CD4-positive, alpha-beta memory T cell (primary cell): ENCODE data around the gene MOXD1. TPM values are rescaled to one million over a fixed set of nuclear protein-coding genes. Genes with fewer than 3 reads are reported as not detected.
A peak's percentile ranks its signal among the peaks of the same experiment; 100 is the strongest.
"Not testable (repeated sequence)": the region's sequence is repeated elsewhere in the genome, so short reads cannot be mapped to it uniquely, and the experiment has no call there.

Source experiments
- CTCF ChIA-PET: fragments of 350-600 bp; sonication (Branson Sonifier 250); formaldehyde crosslinking; loops from one replicate; lab custom pipeline; 2021; ENCODE audit warnings: inconsistent platforms; ENCODE audit not compliant: partially characterized antibody; lab: Charles Lee
- POLR2A ChIA-PET: fragments of 350-600 bp; sonication (Branson Sonifier 250); formaldehyde crosslinking; loops from one replicate; lab custom pipeline; 2021; ENCODE audit not compliant: partially characterized antibody; lab: Charles Lee
- DNase-seq, 5 donors: peaks; one replicate each; pipeline versions ENCODE4 v3.0.0 to v3.0.0-alpha.2; 2020 to 2022; ENCODE audit warnings: mixed read lengths in 1 of 5
- H3K27ac ChIP-seq: one replicate; pipeline ENCODE4 v1.7.0; 2013; ENCODE audit warnings: low read depth, low read length
- H3K27me3 ChIP-seq: 2 replicates; pipeline ENCODE4 v1.7.0; 2013; ENCODE audit warnings: mild to moderate bottlenecking, low read length, moderate library complexity; ENCODE audit not compliant: insufficient read depth
- H3K36me3 ChIP-seq: 2 replicates; pipeline ENCODE4 v1.7.0; 2013; ENCODE audit warnings: mild to moderate bottlenecking, low read length, moderate library complexity; ENCODE audit not compliant: insufficient read depth
- H3K4me1 ChIP-seq: 2 replicates; pipeline ENCODE4 v1.7.0; 2013; ENCODE audit warnings: mild to moderate bottlenecking, low read length, moderate library complexity; ENCODE audit not compliant: insufficient read depth
- H3K4me3 ChIP-seq, 2 donors: one replicate each; pipeline ENCODE4 v1.7.0; 2013; ENCODE audit warnings: low read length in 2 of 2, mild to moderate bottlenecking in 1 of 2
- H3K9me3 ChIP-seq, 2 donors: one replicate each; pipeline ENCODE4 v1.7.0; 2013; ENCODE audit warnings: low read length in 2 of 2, control low read depth in 1 of 2; ENCODE audit not compliant: control insufficient read depth in 1 of 2
- H3K27ac Mint-ChIP-seq, 7 donors: one replicate each; pipeline ENCODE4 v1.8.0; 2020 to 2021; ENCODE audit warnings: mixed read lengths in 7 of 7, mild to moderate bottlenecking in 6 of 7, inconsistent platforms in 3 of 7, moderate library complexity in 3 of 7
- H3K27me3 Mint-ChIP-seq, 2 donors: one replicate each; pipeline ENCODE4 v1.8.0; 2020 to 2021; ENCODE audit warnings: mixed read lengths in 2 of 2
- H3K36me3 Mint-ChIP-seq, 2 donors: one replicate each; pipeline ENCODE4 v1.8.0; 2020 to 2021; ENCODE audit warnings: mixed read lengths in 2 of 2, inconsistent platforms in 1 of 2, mild to moderate bottlenecking in 1 of 2
- H3K4me1 Mint-ChIP-seq, 4 donors: one replicate each; pipeline ENCODE4 v1.8.0; 2020 to 2021; ENCODE audit warnings: mixed read lengths in 4 of 4, mild to moderate bottlenecking in 1 of 4
- H3K4me3 Mint-ChIP-seq, 8 donors: one replicate each; pipeline ENCODE4 v1.8.0; 2020 to 2021; ENCODE audit warnings: mixed read lengths in 8 of 8, mild to moderate bottlenecking in 7 of 8, moderate library complexity in 6 of 8, inconsistent platforms in 3 of 8
- H3K9me3 Mint-ChIP-seq, 8 donors: one replicate each; pipeline ENCODE4 v1.8.0; 2020 to 2021; ENCODE audit warnings: mixed read lengths in 8 of 8, mild to moderate bottlenecking in 5 of 8, inconsistent platforms in 3 of 8, moderate library complexity in 1 of 8
- intact Hi-C: fragments of 100-400 bp; cut with micrococcal nuclease; formaldehyde crosslinking; loops from one replicate; pipeline ENCODE4 v1.15.1; 2023
- polyA plus RNA-seq, 2 donors: library from polyadenylated mRNA; unstranded; fragments of 300-500 nt; fragmentation: Illumina TruSeq; gene quantifications; one replicate each; pipeline ENCODE4 v1.2.3, GENCODE V29; 2021
- total RNA-seq, 2 experiments: library from RNA; stranded (reverse); gene quantifications; one replicate each; pipeline ENCODE4 v1.2.3, GENCODE V29; 2021

MOXD1 gene
- total and polyA plus RNA-seq, 4 experiments from 2014 or later = not detected

DNA sequence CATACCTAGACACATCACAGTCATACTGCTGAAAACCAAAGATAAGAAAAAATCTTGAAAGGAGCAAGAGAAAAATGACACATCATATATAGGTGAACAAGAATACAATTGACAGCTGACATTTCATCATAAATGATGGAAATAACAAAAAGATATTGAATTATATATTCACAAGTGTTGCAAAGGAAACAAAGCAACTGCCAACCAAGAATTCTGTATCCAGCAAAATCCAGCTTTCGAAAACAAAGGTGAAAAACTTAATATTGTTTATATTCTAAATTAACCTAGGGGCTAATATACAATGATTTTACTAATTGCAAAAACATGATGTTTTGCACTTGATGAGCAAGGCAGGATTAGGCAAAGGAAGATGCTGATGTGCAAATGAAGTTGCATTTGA lies 84.3 kb downstream of the MOXD1 start:
- Mint-ChIP-seq H3K4me1 (no peaks in the 10 kb centered on the region), H3K4me3 (no peak overlapping the region), H3K27ac (no peak overlapping the region), H3K27me3 (peaks cover under 1 to 9% of the 10 kb centered on the region in 2 donors), H3K9me3 (peaks cover 3 to 29% (median 15%) of the 10 kb centered on the region in 8 donors), H3K36me3 (no peaks in the 10 kb centered on the region)
- intact Hi-C loops = no loop called here
- Histone ChIP-seq H3K4me1 (no peaks in the 10 kb centered on the region), H3K27me3 (no peaks in the 10 kb centered on the region), H3K36me3 (no peaks in the 10 kb centered on the region), H3K27ac (no peak overlapping the region), H3K9me3 (no peaks in the 10 kb centered on the region), H3K4me3 (no peak overlapping the region)
- ChIA-PET POLR2A (no interaction called here), CTCF (interaction anchor here (0.9 to 1.4 kb wide), 2 partner anchors 37 kb away, joined by 4 to 7 read pairs; no protein-coding TSS in a partner anchor)
- DNase-seq = no peak

DNA sequence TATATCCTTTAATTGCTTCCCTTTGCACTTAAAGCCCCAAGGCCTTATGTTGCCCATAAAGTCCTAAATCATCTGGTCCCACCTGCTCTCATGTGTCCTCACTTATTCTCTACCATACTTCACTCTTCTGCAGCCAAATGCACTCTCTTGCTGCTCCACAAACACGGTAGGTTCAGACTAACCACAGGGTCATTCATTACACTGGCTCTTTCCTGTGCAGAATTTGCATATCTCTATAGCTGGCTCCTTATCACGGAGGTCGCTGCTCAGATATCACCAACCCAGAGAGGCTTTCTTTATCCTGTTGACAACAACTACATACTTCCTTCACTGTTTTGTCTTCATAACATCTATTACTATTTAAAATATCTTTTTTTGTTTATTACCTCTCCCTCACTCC lies 86.8 kb downstream of the MOXD1 start:
- Mint-ChIP-seq H3K4me3 (no peak overlapping the region), H3K27ac (no peak overlapping the region), H3K4me1 (no peaks in the 10 kb centered on the region), H3K9me3 (peaks cover 3 to 29% (median 16%) of the 10 kb centered on the region in 8 donors), H3K36me3 (no peaks in the 10 kb centered on the region), H3K27me3 (peaks cover 4 to 10% of the 10 kb centered on the region in 2 donors)
- Histone ChIP-seq H3K27ac (no peak overlapping the region), H3K36me3 (no peaks in the 10 kb centered on the region), H3K4me3 (no peak overlapping the region), H3K9me3 (no peaks in the 10 kb centered on the region), H3K4me1 (no peaks in the 10 kb centered on the region), H3K27me3 (no peaks in the 10 kb centered on the region)
- CTCF ChIA-PET = no interaction called here
- POLR2A ChIA-PET = no interaction called here
- no peak for DNase-seq
- intact Hi-C loops = no loop called here

DNA sequence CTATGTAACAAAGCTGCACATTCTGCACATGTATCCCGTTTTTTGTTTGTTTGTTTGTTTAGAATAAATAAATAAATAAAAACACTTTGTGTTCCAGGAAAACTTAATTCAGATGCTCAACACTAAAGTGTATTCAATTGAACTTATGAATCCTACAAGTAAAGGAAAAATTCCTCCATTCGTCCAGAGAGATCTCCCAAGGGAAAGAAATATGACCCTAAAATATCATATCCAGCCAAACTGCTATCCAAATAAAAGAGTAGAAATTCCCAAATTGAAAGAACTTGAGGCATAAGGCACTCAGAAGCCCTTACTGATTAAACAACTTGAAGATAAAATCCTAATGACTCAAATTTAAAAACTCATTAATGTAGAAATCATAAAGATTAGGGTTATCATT lies 90.4 kb downstream of the MOXD1 start:
- no peak overlapping the region for H3K4me3 ChIP-seq
- Mint-ChIP-seq H3K27me3 (peaks cover 7 to 10% of the 10 kb centered on the region in 2 donors), H3K27ac (no peak overlapping the region), H3K4me3 (no peak overlapping the region), H3K36me3 (no peaks in the 10 kb centered on the region), H3K9me3 (peaks cover 8 to 36% (median 18%) of the 10 kb centered on the region in 8 donors), H3K4me1 (no peaks in the 10 kb centered on the region)
- intact Hi-C loops = no loop called here
- ChIA-PET CTCF (no interaction called here), POLR2A (no interaction called here)
- H3K4me1 ChIP-seq = no peaks in the 10 kb centered on the region
- DNase-seq = no peak
- H3K27me3 ChIP-seq = no peaks in the 10 kb centered on the region
- H3K27ac ChIP-seq = no peak overlapping the region
- no peaks in the 10 kb centered on the region for H3K36me3 ChIP-seq
- H3K9me3 ChIP-seq = no peaks in the 10 kb centered on the region

DNA sequence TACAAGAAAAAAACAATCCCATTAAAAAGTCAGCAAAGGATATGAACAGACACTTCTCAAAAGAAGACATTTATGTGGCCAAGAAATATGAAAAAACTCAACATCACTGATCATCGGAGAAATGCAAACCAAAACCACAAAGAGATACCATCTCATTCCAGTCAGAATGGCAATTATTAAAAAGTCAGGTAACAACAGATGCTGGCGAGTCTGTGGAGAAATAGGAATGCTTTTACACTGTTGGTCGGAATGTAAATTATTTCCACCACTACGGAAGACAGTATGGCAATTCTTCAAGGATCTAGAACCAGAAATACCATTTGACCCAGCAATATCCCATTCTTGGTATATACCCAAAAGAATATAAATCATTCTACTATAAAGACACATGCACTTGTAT lies 91.1 kb downstream of the MOXD1 start:
- H3K4me3 ChIP-seq, H3K9me3 ChIP-seq, H3K36me3 Mint-ChIP-seq, H3K27ac Mint-ChIP-seq, H3K4me1 ChIP-seq, H3K27ac ChIP-seq, CTCF ChIA-PET, H3K36me3 ChIP-seq, H3K4me3 Mint-ChIP-seq, intact Hi-C loops, H3K4me1 Mint-ChIP-seq, POLR2A ChIA-PET, DNase-seq, H3K27me3 ChIP-seq: not testable (repeated sequence)
- H3K9me3 Mint-ChIP-seq = peaks cover 7 to 32% (median 15%) of the 10 kb centered on the region in 8 donors
- peaks cover 7 to 12% of the 10 kb centered on the region in 2 donors for H3K27me3 Mint-ChIP-seq

DNA sequence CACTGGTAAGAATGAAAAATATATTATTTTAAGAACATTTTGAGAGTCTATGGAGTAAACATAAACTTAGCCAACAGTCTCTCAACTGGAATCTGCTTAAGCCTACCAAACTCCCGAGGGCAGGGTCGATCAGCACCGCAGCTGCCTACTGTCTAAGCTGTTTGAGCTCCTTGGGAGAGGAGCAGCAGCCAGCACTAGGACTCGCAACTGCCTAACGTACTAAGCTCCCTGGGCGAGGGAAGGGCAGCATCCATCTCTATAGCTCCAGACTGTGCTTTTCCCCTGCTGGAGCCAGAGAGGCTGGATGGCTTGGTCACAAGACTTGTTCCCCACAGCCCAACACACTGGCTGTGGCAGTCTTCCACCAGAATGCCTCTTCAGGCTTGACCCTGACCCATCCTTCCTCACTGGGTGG lies 96.4 kb downstream of the MOXD1 start:
- DNase-seq = no peak
- CTCF ChIA-PET = no interaction called here
- H3K36me3 ChIP-seq = no peaks in the 10 kb centered on the region

DNA sequence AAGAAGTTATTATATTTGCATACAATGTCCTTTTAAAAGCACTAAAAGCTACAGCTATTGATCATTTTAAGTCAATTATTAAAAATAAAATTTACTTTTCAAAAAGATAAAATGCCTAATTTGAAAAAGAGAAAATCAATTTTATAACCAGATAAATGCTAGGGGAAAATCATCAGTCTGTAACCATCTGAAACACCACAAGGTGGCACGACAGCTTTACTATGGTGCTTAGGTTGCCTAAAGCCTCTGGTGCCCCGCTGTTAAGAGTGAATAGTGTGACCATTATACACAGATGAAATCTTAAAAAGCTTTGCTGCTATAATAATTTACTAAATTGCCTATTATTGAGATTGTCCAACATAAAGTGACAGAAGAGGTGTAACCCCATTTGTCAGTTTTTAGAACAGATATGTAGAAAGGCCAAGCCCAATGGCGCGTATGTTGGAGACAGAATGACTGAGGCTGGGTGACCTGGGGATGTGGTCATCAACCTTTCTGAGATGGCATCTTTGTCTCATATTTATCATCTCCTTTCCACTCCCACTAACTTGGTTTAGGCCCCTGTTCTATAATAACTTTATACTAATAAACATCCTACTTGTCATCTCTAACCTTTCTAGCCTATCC lies 100.8 kb downstream of the MOXD1 start:
- Mint-ChIP-seq H3K27me3 (peaks cover 17 to 19% of the 10 kb centered on the region in 2 donors), H3K4me1 (no peaks in the 10 kb centered on the region), H3K4me3 (no peak overlapping the region), H3K36me3 (no peaks in the 10 kb centered on the region), H3K9me3 (peaks cover 0 to under 1% (median 0%) of the 10 kb centered on the region in 8 donors), H3K27ac (no peak overlapping the region)
- intact Hi-C loops = loop anchor here (1.0 kb wide), 1 partner anchor 184 kb away; no protein-coding TSS in a partner anchor
- Histone ChIP-seq H3K9me3 (no peaks in the 10 kb centered on the region), H3K27me3 (no peaks in the 10 kb centered on the region), H3K4me1 (no peaks in the 10 kb centered on the region), H3K36me3 (no peaks in the 10 kb centered on the region), H3K27ac (no peak overlapping the region), H3K4me3 (no peak overlapping the region)
- ChIA-PET POLR2A (no interaction called here), CTCF (interaction anchor here (2.0 to 2.9 kb wide), 2 partner anchors 21 to 184 kb away, joined by 12 to 26 read pairs; no protein-coding TSS in a partner anchor)
- peak in 1 of 5 donors; percentile 5 for DNase-seq

More for the DNA sequence above, 96.4 kb downstream of the MOXD1 start:
- intact Hi-C loops = no loop called here
- no peaks in the 10 kb centered on the region for H3K36me3 Mint-ChIP-seq
- Histone ChIP-seq H3K9me3 (no peaks in the 10 kb centered on the region), H3K4me1 (no peaks in the 10 kb centered on the region), H3K27ac (no peak overlapping the region), H3K27me3 (no peaks in the 10 kb centered on the region), H3K4me3 (no peak overlapping the region)
- H3K27ac Mint-ChIP-seq = no peak overlapping the region
- POLR2A ChIA-PET = no interaction called here
- H3K27me3 Mint-ChIP-seq = peaks cover 10 to 15% of the 10 kb centered on the region in 2 donors
- H3K4me1 Mint-ChIP-seq = no peaks in the 10 kb centered on the region
- H3K9me3 Mint-ChIP-seq = peaks cover 4 to 24% (median 14%) of the 10 kb centered on the region in 8 donors
- H3K4me3 Mint-ChIP-seq = no peak overlapping the region

GRCh38 chr6:132298344-132298949 lies 102.8 kb downstream of the MOXD1 start:
- peaks cover 20 to 23% of the 10 kb centered on the region in 2 donors for H3K27me3 Mint-ChIP-seq
- no peak overlapping the region for H3K4me3 Mint-ChIP-seq
- no peaks in the 10 kb centered on the region for H3K36me3 ChIP-seq
- H3K36me3 Mint-ChIP-seq = no peaks in the 10 kb centered on the region
- H3K9me3 Mint-ChIP-seq = no peaks in the 10 kb centered on the region
- H3K27ac Mint-ChIP-seq = no peak overlapping the region
- no peak overlapping the region for H3K4me3 ChIP-seq
- intact Hi-C loops = loop anchor here (1.0 kb wide), 1 partner anchor 19 kb away; no protein-coding TSS in a partner anchor
- no peaks in the 10 kb centered on the region for H3K27me3 ChIP-seq
- no peak overlapping the region for H3K27ac ChIP-seq
- H3K4me1 ChIP-seq = no peaks in the 10 kb centered on the region
- H3K9me3 ChIP-seq = no peaks in the 10 kb centered on the region
- H3K4me1 Mint-ChIP-seq = no peaks in the 10 kb centered on the region
- peak; percentile 9 to 33 (median 16) for DNase-seq
- POLR2A ChIA-PET = no interaction called here
- CTCF ChIA-PET = interaction anchor here (0.9 to 11.8 kb wide), 10 partner anchors 8 to 186 kb away, joined by 3 to 141 read pairs (median 4); no protein-coding TSS in a partner anchor
